WTC11 (cell line): Measurements from ENCODE around the gene MACROD2.

Experiments
- CREB1 ChIP-seq: sonication (generic); formaldehyde crosslinking; IDR thresholded peaks from 2 replicates; pipeline ENCODE4 v1.8.0; 2023; ENCODE audit warnings: mild to moderate bottlenecking, missing genetic modification reagents
- GABPB1 ChIP-seq: sonication (generic); formaldehyde crosslinking; IDR thresholded peaks from 2 replicates; pipeline ENCODE4 v1.8.1; 2023; ENCODE audit warnings: mild to moderate bottlenecking, missing genetic modification reagents
- KAT7 ChIP-seq: sonication (generic); formaldehyde crosslinking; IDR thresholded peaks from 2 replicates; pipeline ENCODE4 v1.8.1; 2023; ENCODE audit warnings: missing genetic modification reagents, mild to moderate bottlenecking, borderline replicate concordance
- SP1 ChIP-seq: sonication (generic); formaldehyde crosslinking; conservative IDR thresholded peaks from 2 replicates; pipeline ENCODE4 v1.8.1; 2022; ENCODE audit warnings: missing genetic modification reagents
- ZBTB21 ChIP-seq: sonication (generic); formaldehyde crosslinking; IDR thresholded peaks from 2 replicates; pipeline ENCODE4 v1.8.1; 2023; ENCODE audit warnings: mild to moderate bottlenecking, missing genetic modification reagents, borderline replicate concordance
- ZNF138 ChIP-seq: sonication (generic); formaldehyde crosslinking; conservative IDR thresholded peaks from 2 replicates; pipeline ENCODE4 v1.8.1; 2022; ENCODE audit warnings: mild to moderate bottlenecking, moderate library complexity, missing genetic modification reagents
- ZNF423 ChIP-seq: fragments of 250-450 bp; sonication (Bioruptor Pico); IDR thresholded peaks from 2 replicates; pipeline ENCODE4 v2.1.2; 2022; ENCODE audit warnings: mild to moderate bottlenecking, moderate library complexity
- TF ChIP-seq, protein P1 (sequence below): fragments of 200-600 bp; IDR thresholded peaks from 2 replicates; pipeline ENCODE4 v1.8.0; 2022; ENCODE audit warnings: antibody characterized with exemption
- TF ChIP-seq, protein P2 (sequence below): fragments of 250-450 bp; sonication (Bioruptor Pico); IDR thresholded peaks from 2 replicates; pipeline ENCODE4 v1.9.0; 2021; ENCODE audit warnings: mild to moderate bottlenecking, borderline replicate concordance
- TF ChIP-seq, protein P3 (sequence below): sonication (generic); formaldehyde crosslinking; IDR thresholded peaks from 2 replicates; pipeline ENCODE4 v1.8.0; 2022; ENCODE audit warnings: missing genetic modification reagents
- TF ChIP-seq, protein P4 (sequence below): sonication (generic); formaldehyde crosslinking; IDR thresholded peaks from 2 replicates; pipeline ENCODE4 v1.8.0; 2022; ENCODE audit warnings: mild to moderate bottlenecking, missing genetic modification reagents
- TF ChIP-seq, protein P5 (sequence below): sonication (generic); formaldehyde crosslinking; IDR thresholded peaks from 2 replicates; pipeline ENCODE4 v1.8.1; 2022; ENCODE audit warnings: low read depth, mild to moderate bottlenecking, moderate library complexity, missing genetic modification reagents, borderline replicate concordance

DNA sequence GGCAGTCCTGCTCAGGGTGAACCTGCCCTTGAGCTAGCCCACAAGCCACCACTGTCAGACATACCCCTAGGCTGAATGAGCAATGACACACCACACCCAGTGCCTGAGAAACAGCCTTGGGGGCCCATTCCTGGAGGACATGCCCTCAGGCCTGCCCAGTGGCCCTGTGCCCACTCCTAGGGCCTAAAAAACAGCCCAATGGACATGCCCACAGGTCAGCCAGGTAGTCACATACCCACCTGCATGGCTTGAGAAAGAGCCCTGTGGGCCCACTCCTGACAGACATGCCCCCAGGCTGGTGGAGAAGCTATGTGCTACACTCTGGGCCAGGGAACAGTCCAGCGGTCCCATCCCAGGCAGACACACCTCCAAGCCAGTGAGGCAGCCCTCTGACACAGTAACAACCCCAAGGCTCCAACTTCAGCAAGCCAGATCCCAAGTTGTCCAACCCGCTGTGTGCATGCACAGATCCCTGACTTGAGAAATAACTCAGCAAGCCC is 2086.8 kb downstream of the MACROD2 start:
- TF ChIP-seq ZBTB21 (CRISPR knock-in tag) (no peak), ZNF423 (CRISPR knock-in tag) (no peak), ZNF138 (CRISPR knock-in tag) (no peak), SP1 (CRISPR knock-in tag) (no peak), CREB1 (no peak), GABPB1 (no peak), KAT7 (CRISPR knock-in tag) (no peak)
- TF ChIP-seq, protein P1, sequence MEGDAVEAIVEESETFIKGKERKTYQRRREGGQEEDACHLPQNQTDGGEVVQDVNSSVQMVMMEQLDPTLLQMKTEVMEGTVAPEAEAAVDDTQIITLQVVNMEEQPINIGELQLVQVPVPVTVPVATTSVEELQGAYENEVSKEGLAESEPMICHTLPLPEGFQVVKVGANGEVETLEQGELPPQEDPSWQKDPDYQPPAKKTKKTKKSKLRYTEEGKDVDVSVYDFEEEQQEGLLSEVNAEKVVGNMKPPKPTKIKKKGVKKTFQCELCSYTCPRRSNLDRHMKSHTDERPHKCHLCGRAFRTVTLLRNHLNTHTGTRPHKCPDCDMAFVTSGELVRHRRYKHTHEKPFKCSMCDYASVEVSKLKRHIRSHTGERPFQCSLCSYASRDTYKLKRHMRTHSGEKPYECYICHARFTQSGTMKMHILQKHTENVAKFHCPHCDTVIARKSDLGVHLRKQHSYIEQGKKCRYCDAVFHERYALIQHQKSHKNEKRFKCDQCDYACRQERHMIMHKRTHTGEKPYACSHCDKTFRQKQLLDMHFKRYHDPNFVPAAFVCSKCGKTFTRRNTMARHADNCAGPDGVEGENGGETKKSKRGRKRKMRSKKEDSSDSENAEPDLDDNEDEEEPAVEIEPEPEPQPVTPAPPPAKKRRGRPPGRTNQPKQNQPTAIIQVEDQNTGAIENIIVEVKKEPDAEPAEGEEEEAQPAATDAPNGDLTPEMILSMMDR = no peak
- TF ChIP-seq, protein P2, sequence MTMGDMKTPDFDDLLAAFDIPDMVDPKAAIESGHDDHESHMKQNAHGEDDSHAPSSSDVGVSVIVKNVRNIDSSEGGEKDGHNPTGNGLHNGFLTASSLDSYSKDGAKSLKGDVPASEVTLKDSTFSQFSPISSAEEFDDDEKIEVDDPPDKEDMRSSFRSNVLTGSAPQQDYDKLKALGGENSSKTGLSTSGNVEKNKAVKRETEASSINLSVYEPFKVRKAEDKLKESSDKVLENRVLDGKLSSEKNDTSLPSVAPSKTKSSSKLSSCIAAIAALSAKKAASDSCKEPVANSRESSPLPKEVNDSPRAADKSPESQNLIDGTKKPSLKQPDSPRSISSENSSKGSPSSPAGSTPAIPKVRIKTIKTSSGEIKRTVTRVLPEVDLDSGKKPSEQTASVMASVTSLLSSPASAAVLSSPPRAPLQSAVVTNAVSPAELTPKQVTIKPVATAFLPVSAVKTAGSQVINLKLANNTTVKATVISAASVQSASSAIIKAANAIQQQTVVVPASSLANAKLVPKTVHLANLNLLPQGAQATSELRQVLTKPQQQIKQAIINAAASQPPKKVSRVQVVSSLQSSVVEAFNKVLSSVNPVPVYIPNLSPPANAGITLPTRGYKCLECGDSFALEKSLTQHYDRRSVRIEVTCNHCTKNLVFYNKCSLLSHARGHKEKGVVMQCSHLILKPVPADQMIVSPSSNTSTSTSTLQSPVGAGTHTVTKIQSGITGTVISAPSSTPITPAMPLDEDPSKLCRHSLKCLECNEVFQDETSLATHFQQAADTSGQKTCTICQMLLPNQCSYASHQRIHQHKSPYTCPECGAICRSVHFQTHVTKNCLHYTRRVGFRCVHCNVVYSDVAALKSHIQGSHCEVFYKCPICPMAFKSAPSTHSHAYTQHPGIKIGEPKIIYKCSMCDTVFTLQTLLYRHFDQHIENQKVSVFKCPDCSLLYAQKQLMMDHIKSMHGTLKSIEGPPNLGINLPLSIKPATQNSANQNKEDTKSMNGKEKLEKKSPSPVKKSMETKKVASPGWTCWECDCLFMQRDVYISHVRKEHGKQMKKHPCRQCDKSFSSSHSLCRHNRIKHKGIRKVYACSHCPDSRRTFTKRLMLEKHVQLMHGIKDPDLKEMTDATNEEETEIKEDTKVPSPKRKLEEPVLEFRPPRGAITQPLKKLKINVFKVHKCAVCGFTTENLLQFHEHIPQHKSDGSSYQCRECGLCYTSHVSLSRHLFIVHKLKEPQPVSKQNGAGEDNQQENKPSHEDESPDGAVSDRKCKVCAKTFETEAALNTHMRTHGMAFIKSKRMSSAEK (CRISPR knock-in tag) = no peak
- TF ChIP-seq, protein P3, sequence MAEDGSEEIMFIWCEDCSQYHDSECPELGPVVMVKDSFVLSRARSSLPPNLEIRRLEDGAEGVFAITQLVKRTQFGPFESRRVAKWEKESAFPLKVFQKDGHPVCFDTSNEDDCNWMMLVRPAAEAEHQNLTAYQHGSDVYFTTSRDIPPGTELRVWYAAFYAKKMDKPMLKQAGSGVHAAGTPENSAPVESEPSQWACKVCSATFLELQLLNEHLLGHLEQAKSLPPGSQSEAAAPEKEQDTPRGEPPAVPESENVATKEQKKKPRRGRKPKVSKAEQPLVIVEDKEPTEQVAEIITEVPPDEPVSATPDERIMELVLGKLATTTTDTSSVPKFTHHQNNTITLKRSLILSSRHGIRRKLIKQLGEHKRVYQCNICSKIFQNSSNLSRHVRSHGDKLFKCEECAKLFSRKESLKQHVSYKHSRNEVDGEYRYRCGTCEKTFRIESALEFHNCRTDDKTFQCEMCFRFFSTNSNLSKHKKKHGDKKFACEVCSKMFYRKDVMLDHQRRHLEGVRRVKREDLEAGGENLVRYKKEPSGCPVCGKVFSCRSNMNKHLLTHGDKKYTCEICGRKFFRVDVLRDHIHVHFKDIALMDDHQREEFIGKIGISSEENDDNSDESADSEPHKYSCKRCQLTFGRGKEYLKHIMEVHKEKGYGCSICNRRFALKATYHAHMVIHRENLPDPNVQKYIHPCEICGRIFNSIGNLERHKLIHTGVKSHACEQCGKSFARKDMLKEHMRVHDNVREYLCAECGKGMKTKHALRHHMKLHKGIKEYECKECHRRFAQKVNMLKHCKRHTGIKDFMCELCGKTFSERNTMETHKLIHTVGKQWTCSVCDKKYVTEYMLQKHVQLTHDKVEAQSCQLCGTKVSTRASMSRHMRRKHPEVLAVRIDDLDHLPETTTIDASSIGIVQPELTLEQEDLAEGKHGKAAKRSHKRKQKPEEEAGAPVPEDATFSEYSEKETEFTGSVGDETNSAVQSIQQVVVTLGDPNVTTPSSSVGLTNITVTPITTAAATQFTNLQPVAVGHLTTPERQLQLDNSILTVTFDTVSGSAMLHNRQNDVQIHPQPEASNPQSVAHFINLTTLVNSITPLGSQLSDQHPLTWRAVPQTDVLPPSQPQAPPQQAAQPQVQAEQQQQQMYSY (CRISPR knock-in tag) = no peak
- TF ChIP-seq, protein P4, sequence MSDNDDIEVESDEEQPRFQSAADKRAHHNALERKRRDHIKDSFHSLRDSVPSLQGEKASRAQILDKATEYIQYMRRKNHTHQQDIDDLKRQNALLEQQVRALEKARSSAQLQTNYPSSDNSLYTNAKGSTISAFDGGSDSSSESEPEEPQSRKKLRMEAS (CRISPR knock-in tag) = no peak
- TF ChIP-seq, protein P5, sequence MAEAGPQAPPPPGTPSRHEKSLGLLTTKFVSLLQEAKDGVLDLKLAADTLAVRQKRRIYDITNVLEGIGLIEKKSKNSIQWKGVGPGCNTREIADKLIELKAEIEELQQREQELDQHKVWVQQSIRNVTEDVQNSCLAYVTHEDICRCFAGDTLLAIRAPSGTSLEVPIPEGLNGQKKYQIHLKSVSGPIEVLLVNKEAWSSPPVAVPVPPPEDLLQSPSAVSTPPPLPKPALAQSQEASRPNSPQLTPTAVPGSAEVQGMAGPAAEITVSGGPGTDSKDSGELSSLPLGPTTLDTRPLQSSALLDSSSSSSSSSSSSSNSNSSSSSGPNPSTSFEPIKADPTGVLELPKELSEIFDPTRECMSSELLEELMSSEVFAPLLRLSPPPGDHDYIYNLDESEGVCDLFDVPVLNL (CRISPR knock-in tag) = no peak
